A673 (cell line): ENCODE data around the gene PRR5. TPM values are rescaled to one million over a fixed set of nuclear protein-coding genes. Genes with fewer than 3 reads are reported as not detected.

Source experiments
- BruUV-seq: library from RNA; stranded (reverse); fragments of 400-500 nt; replicated peaks from 2 replicates; lab custom pipeline; 2021; lab: Mats Ljungman, UMichigan
- CTCF ChIA-PET: fragments of 300-600 bp; sonication (Branson Sonifier 250); formaldehyde crosslinking; loops from one replicate; lab custom pipeline; 2022; ENCODE audit warnings: antibody characterized with exemption; lab: Charles Lee
- POLR2A ChIA-PET: fragments of 300-600 bp; sonication (Branson Sonifier 250); formaldehyde crosslinking; loops from one replicate; lab custom pipeline; 2022; ENCODE audit warnings: antibody characterized with exemption; ENCODE audit not compliant: low non-redundant PET; lab: Charles Lee
- DNase-seq: peaks from one replicate; pipeline ENCODE4 v3.0.0-alpha.2; 2015; ENCODE audit warnings: low spot score
- H3K27ac ChIP-seq: fragments of 200-600 bp; sonication (generic); 2 replicates; pipeline ENCODE4 v1.5.1; 2016; ENCODE audit warnings: mixed run types, low read depth, mild to moderate bottlenecking, mixed read lengths, antibody characterized with exemption, low read length; ENCODE audit not compliant: poor library complexity, severe bottlenecking
- H3K27me3 ChIP-seq: fragments of 200-600 bp; sonication (generic); replicated peaks from 2 replicates; pipeline ENCODE4 v1.6.1; 2017; ENCODE audit warnings: mixed run types, low read depth, mild to moderate bottlenecking, mixed read lengths, antibody characterized with exemption, low read length; ENCODE audit not compliant: insufficient read depth, poor library complexity
- H3K36me3 ChIP-seq: fragments of 200-600 bp; sonication (generic); 2 replicates; pipeline ENCODE4 v1.6.1; 2016; ENCODE audit warnings: mixed run types, mild to moderate bottlenecking, mixed read lengths, antibody characterized with exemption, low read length; ENCODE audit not compliant: insufficient read depth, poor library complexity, severe bottlenecking
- H3K4me1 ChIP-seq: fragments of 200-600 bp; sonication (generic); 2 replicates; pipeline ENCODE4 v1.6.1; 2017; ENCODE audit warnings: mixed run types, mild to moderate bottlenecking, mixed read lengths, antibody characterized with exemption, low read length; ENCODE audit not compliant: insufficient read depth, poor library complexity, severe bottlenecking
- H3K4me3 ChIP-seq: fragments of 200-600 bp; sonication (generic); 2 replicates; pipeline ENCODE4 v1.5.1; 2016; ENCODE audit warnings: low read depth, mixed run types, mild to moderate bottlenecking, mixed read lengths, low read length; ENCODE audit not compliant: poor library complexity, severe bottlenecking
- H3K9me3 ChIP-seq: fragments of 200-600 bp; sonication (generic); 2 replicates; pipeline ENCODE4 v1.6.1; 2016; ENCODE audit warnings: mixed run types, low read depth, mild to moderate bottlenecking, mixed read lengths, antibody characterized with exemption, low read length; ENCODE audit not compliant: poor library complexity, severe bottlenecking
- CTCF ChIP-seq: fragments of 300-800, 200-600 bp; sonication (generic); conservative IDR thresholded peaks from 2 replicates; pipeline ENCODE4 v1.5.1; 2017; ENCODE audit warnings: low read depth, mild to moderate bottlenecking, antibody characterized with exemption, low read length, moderate library complexity, mixed read lengths
- EZH2 ChIP-seq: fragments of 200-600 bp; sonication (generic); IDR thresholded peaks from 2 replicates; pipeline ENCODE4 v1.6.1; 2017; ENCODE audit warnings: borderline replicate concordance, low read depth, mild to moderate bottlenecking, mixed read lengths, antibody characterized with exemption, low read length; ENCODE audit not compliant: poor library complexity, severe bottlenecking
- intact Hi-C: fragments of 100-400 bp; cut with micrococcal nuclease; formaldehyde crosslinking; loops from one replicate; pipeline ENCODE4 v1.10.0; 2022; ENCODE audit not compliant: unreplicated experiment
- total RNA-seq: library from RNA; stranded (reverse); gene quantifications from 2 replicates; pipeline ENCODE4 v1.2.3, GENCODE V29; 2021

PRR5 gene
- total RNA-seq, 1 experiment from 2014 or later, result 17.9 TPM

GRCh38 chr22:44759430-44760310 lies 57.7 kb downstream of the PRR5 start:
- Histone ChIP-seq H3K36me3 (no peaks in the 10 kb centered on the region), H3K27me3 (no peaks in the 10 kb centered on the region), H3K4me1 (peaks cover 6% of the 10 kb centered on the region), H3K27ac (no peak overlapping the region), H3K4me3 (no peak overlapping the region), H3K9me3 (no peaks in the 10 kb centered on the region)
- intact Hi-C loops, result no loop called here
- POLR2A ChIA-PET, result no interaction called here
- DNase-seq, result no peak
- TF ChIP-seq CTCF (no peak), EZH2 (no peak)
- BruUV-seq, result no TSS peak
- CTCF ChIA-PET, result no interaction called here

GRCh38 chr22:44760476-44760875 lies 58.5 kb downstream of the PRR5 start:
- H3K27me3 ChIP-seq, result no peaks in the 10 kb centered on the region
- peaks cover 6% of the 10 kb centered on the region for H3K4me1 ChIP-seq
- H3K36me3 ChIP-seq, result no peaks in the 10 kb centered on the region
- no peak overlapping the region for H3K27ac ChIP-seq
- intact Hi-C loops, result no loop called here
- CTCF ChIA-PET, result no interaction called here
- no peak for TF ChIP-seq CTCF
- TF ChIP-seq EZH2, result no peak
- H3K9me3 ChIP-seq, result no peaks in the 10 kb centered on the region
- no peak overlapping the region for H3K4me3 ChIP-seq
- no TSS peak for BruUV-seq
- POLR2A ChIA-PET, result no interaction called here
- no peak for DNase-seq

- intact Hi-C loops, result no loop called here
- Histone ChIP-seq H3K4me1 (peaks cover 6% of the 10 kb centered on the region), H3K4me3 (no peak overlapping the region), H3K27ac (no peak overlapping the region), H3K36me3 (no peaks in the 10 kb centered on the region), H3K9me3 (no peaks in the 10 kb centered on the region), H3K27me3 (no peaks in the 10 kb centered on the region)
- ChIA-PET CTCF (no interaction called here), POLR2A (no interaction called here)
- BruUV-seq, result no TSS peak
- TF ChIP-seq CTCF (no peak), EZH2 (no peak)
- DNase-seq, result no peak
Observed at GRCh38 chr22:44761025-44761424, 59.0 kb downstream of the PRR5 start.
